ENCODE measurements around the gene RNLS.
"Not testable (repeated sequence)": the region's sequence is repeated elsewhere in the genome, so short reads cannot be mapped to it uniquely, and the experiment has no call there.

Gene RNLS

GRCh38 chr10:88316292-88316861, 266.7 kb downstream of the RNLS start:
- Mint-ChIP-seq H3K27ac (no peak overlapping the region), H3K9me3 (peaks cover 27% of the 10 kb centered on the region), H3K4me3 (no peak overlapping the region), H3K36me3 (ENCODE audit: low read depth) (peaks cover 21% of the 10 kb centered on the region), H3K27me3 (ENCODE audit: low read depth) (peaks cover 25% of the 10 kb centered on the region), H3K4me1 (ENCODE audit: low read depth) (no peaks in the 10 kb centered on the region)
- no peak for DNase-seq (ENCODE audit: low spot score)

GRCh38 chr10:88315755-88316154, 267.4 kb downstream of the RNLS start:
- Mint-ChIP-seq H3K4me3 (no peak overlapping the region), H3K27me3 (ENCODE audit: low read depth) (peaks cover 22% of the 10 kb centered on the region), H3K27ac (no peak overlapping the region), H3K36me3 (ENCODE audit: low read depth) (peaks cover 16% of the 10 kb centered on the region), H3K9me3 (peaks cover 21% of the 10 kb centered on the region), H3K4me1 (ENCODE audit: low read depth) (no peaks in the 10 kb centered on the region)
- DNase-seq (ENCODE audit: low spot score), result no peak

GRCh38 chr10:88314362-88314761, 268.8 kb downstream of the RNLS start:
- H3K36me3 Mint-ChIP-seq (ENCODE audit: low read depth), result peaks cover 8% of the 10 kb centered on the region
- peaks cover 7% of the 10 kb centered on the region for H3K9me3 Mint-ChIP-seq
- H3K4me3 Mint-ChIP-seq, result no peak overlapping the region
- no peak overlapping the region for H3K27ac Mint-ChIP-seq
- peaks cover 22% of the 10 kb centered on the region for H3K27me3 Mint-ChIP-seq (ENCODE audit: low read depth)
- H3K4me1 Mint-ChIP-seq (ENCODE audit: low read depth), result no peaks in the 10 kb centered on the region
- DNase-seq (ENCODE audit: low spot score), result no peak

- H3K27ac Mint-ChIP-seq, result no peak overlapping the region
- H3K36me3 Mint-ChIP-seq (ENCODE audit: low read depth), result peaks cover 3% of the 10 kb centered on the region
- peaks cover 22% of the 10 kb centered on the region for H3K27me3 Mint-ChIP-seq (ENCODE audit: low read depth)
- peaks cover 2% of the 10 kb centered on the region for H3K9me3 Mint-ChIP-seq
- no peaks in the 10 kb centered on the region for H3K4me1 Mint-ChIP-seq (ENCODE audit: low read depth)
- H3K4me3 Mint-ChIP-seq, result no peak overlapping the region
- no peak for DNase-seq (ENCODE audit: low spot score)
Observed at GRCh38 chr10:88313878-88314277, 269.2 kb downstream of the RNLS start.

- DNase-seq (ENCODE audit: low spot score), result no peak
- Mint-ChIP-seq H3K4me3 (no peak overlapping the region), H3K27ac (no peak overlapping the region), H3K27me3 (ENCODE audit: low read depth) (peaks cover 29% of the 10 kb centered on the region), H3K36me3 (ENCODE audit: low read depth) (no peaks in the 10 kb centered on the region), H3K9me3 (no peaks in the 10 kb centered on the region), H3K4me1 (ENCODE audit: low read depth) (no peaks in the 10 kb centered on the region)
Observed at GRCh38 chr10:88312855-88313254, 270.3 kb downstream of the RNLS start.

- Mint-ChIP-seq H3K4me1 (ENCODE audit: low read depth) (no peaks in the 10 kb centered on the region), H3K4me3 (no peak overlapping the region), H3K36me3 (ENCODE audit: low read depth) (no peaks in the 10 kb centered on the region), H3K9me3 (peaks cover under 1% of the 10 kb centered on the region), H3K27ac (no peak overlapping the region), H3K27me3 (ENCODE audit: low read depth) (peaks cover 35% of the 10 kb centered on the region)
- no peak for DNase-seq (ENCODE audit: low spot score)
Observed at GRCh38 chr10:88311264-88311663, 271.9 kb downstream of the RNLS start.

- peaks cover 7% of the 10 kb centered on the region for H3K4me1 Mint-ChIP-seq (ENCODE audit: low read depth)
- H3K36me3 Mint-ChIP-seq (ENCODE audit: low read depth), result no peaks in the 10 kb centered on the region
- no peak overlapping the region for H3K4me3 Mint-ChIP-seq
- peaks cover 5% of the 10 kb centered on the region for H3K9me3 Mint-ChIP-seq
- H3K27me3 Mint-ChIP-seq (ENCODE audit: low read depth), result peaks cover 40% of the 10 kb centered on the region
- no peak overlapping the region for H3K27ac Mint-ChIP-seq
- DNase-seq (ENCODE audit: low spot score), result no peak
Observed at GRCh38 chr10:88309365-88309764, 273.8 kb downstream of the RNLS start.

- H3K4me1 Mint-ChIP-seq (ENCODE audit: low read depth); H3K36me3 Mint-ChIP-seq (ENCODE audit: low read depth); H3K27ac Mint-ChIP-seq; H3K9me3 Mint-ChIP-seq; DNase-seq (ENCODE audit: low spot score); H3K4me3 Mint-ChIP-seq: not testable (repeated sequence)
- H3K27me3 Mint-ChIP-seq (ENCODE audit: low read depth), result peaks cover 43% of the 10 kb centered on the region
Observed at GRCh38 chr10:88308361-88308760, 274.8 kb downstream of the RNLS start.

- Mint-ChIP-seq H3K9me3 (peaks cover 7% of the 10 kb centered on the region), H3K4me1 (ENCODE audit: low read depth) (peaks cover 11% of the 10 kb centered on the region), H3K36me3 (ENCODE audit: low read depth) (no peaks in the 10 kb centered on the region), H3K27me3 (ENCODE audit: low read depth) (peaks cover 14% of the 10 kb centered on the region), H3K27ac (no peak overlapping the region), H3K4me3 (no peak overlapping the region)
- no peak for DNase-seq (ENCODE audit: low spot score)
Observed at GRCh38 chr10:88299787-88300186, 283.3 kb downstream of the RNLS start.

GRCh38 chr10:88297103-88297502, 286.0 kb downstream of the RNLS start:
- Mint-ChIP-seq H3K27ac (no peak overlapping the region), H3K27me3 (ENCODE audit: low read depth) (peaks cover 6% of the 10 kb centered on the region), H3K4me1 (ENCODE audit: low read depth) (peaks cover 17% of the 10 kb centered on the region), H3K36me3 (ENCODE audit: low read depth) (no peaks in the 10 kb centered on the region), H3K4me3 (no peak overlapping the region), H3K9me3 (peaks cover 7% of the 10 kb centered on the region)
- DNase-seq (ENCODE audit: low spot score), result no peak

- H3K27ac Mint-ChIP-seq, result no peak overlapping the region
- peaks cover 3% of the 10 kb centered on the region for H3K9me3 Mint-ChIP-seq
- no peaks in the 10 kb centered on the region for H3K36me3 Mint-ChIP-seq (ENCODE audit: low read depth)
- H3K4me1 Mint-ChIP-seq (ENCODE audit: low read depth), result peaks cover 20% of the 10 kb centered on the region
- peaks cover 9% of the 10 kb centered on the region for H3K27me3 Mint-ChIP-seq (ENCODE audit: low read depth)
- DNase-seq (ENCODE audit: low spot score), result no peak
- no peak overlapping the region for H3K4me3 Mint-ChIP-seq
Observed at GRCh38 chr10:88293651-88294230, 289.4 kb downstream of the RNLS start.

- Mint-ChIP-seq H3K36me3 (ENCODE audit: low read depth) (no peaks in the 10 kb centered on the region), H3K9me3 (no peaks in the 10 kb centered on the region), H3K4me1 (ENCODE audit: low read depth) (peaks cover 20% of the 10 kb centered on the region), H3K27me3 (ENCODE audit: low read depth) (peaks cover 9% of the 10 kb centered on the region), H3K27ac (no peak overlapping the region), H3K4me3 (no peak overlapping the region)
- DNase-seq (ENCODE audit: low spot score), result no peak
Observed at GRCh38 chr10:88293073-88293472, 290.0 kb downstream of the RNLS start.

- H3K4me3 Mint-ChIP-seq, result no peak overlapping the region
- DNase-seq (ENCODE audit: low spot score), result no peak
Observed at GRCh38 chr10:88292185-88292514, 291.0 kb downstream of the RNLS start.

GRCh38 chr10:88291289-88292184, 291.6 kb downstream of the RNLS start:
- H3K4me1 Mint-ChIP-seq (ENCODE audit: low read depth), result peaks cover 20% of the 10 kb centered on the region
- no peak for DNase-seq (ENCODE audit: low spot score)
- no peaks in the 10 kb centered on the region for H3K9me3 Mint-ChIP-seq
- no peaks in the 10 kb centered on the region for H3K36me3 Mint-ChIP-seq (ENCODE audit: low read depth)
- no peak overlapping the region for H3K27ac Mint-ChIP-seq
- peaks cover 9% of the 10 kb centered on the region for H3K27me3 Mint-ChIP-seq (ENCODE audit: low read depth)
- H3K4me3 Mint-ChIP-seq, result no peak overlapping the region

More at GRCh38 chr10:88292185-88292514, 291.0 kb downstream of the RNLS start:
- H3K4me1 Mint-ChIP-seq (ENCODE audit: low read depth), result peaks cover 20% of the 10 kb centered on the region
- peaks cover 9% of the 10 kb centered on the region for H3K27me3 Mint-ChIP-seq (ENCODE audit: low read depth)
- H3K27ac Mint-ChIP-seq, result no peak overlapping the region
- no peaks in the 10 kb centered on the region for H3K9me3 Mint-ChIP-seq
- no peaks in the 10 kb centered on the region for H3K36me3 Mint-ChIP-seq (ENCODE audit: low read depth)
